ENCODE data around the gene CCDC97.

GRCh38 chr19:41330946-41331678 lies 21.1 kb downstream of the CCDC97 start:
- TF ChIP-seq CTCF (IDR thresholded peaks at IDR 0.05) (no peak), POLR2AphosphoS5 (IDR thresholded peaks at IDR 0.05) (no peak), POLR2A (IDR thresholded peaks at IDR 0.05) (no peak)

Data from suprapubic skin (tissue), 4 donors.